Measurements from ENCODE around the gene JPT2. TPM values are rescaled to one million over a fixed set of nuclear protein-coding genes. Genes with fewer than 3 reads are reported as not detected.

Gene JPT2
- polyA plus RNA-seq, 3 donors, result 5.4 to 7.5 (median 5.8) TPM

- TF ChIP-seq CTCF (IDR thresholded peaks at IDR 0.05), result no peak
- Mint-ChIP-seq H3K27me3 (ENCODE audit: low read depth in 3 of 3) (no peaks in the 10 kb centered on the region), H3K9me3 (no peaks in the 10 kb centered on the region), H3K4me1 (peaks cover 44% of the 10 kb centered on the region), H3K4me3 (peak overlapping the region; percentile 87 to 94), H3K36me3 (peaks cover 10 to 37% of the 10 kb centered on the region in 2 donors), H3K27ac (peak overlapping the region; percentile 40 to 93 (median 77))
- H4K20me1 ChIP-seq (ENCODE audit: insufficient read depth, low read length), result peaks cover 56% of the 10 kb centered on the region
- intact Hi-C loops (cut with micrococcal nuclease), result loop anchor here (10.0 kb wide), 4 partner anchors 68 to 282 kb away; partner anchors contain the start of genes CRAMP1 (in 1 of the 2), EME2 (in 1 of the 2), IFT140 (in 1 of the 2) and MRPS34 (in 1 of the 2)
- H3K27ac ChIP-seq (ENCODE audit: low read depth in 1 of 2, low read length in 2 of 2), result peak overlapping the region; percentile 31 to 94
- H3K4me2 ChIP-seq (replicated peaks; ENCODE audit: extremely low read depth, low read length, poor library complexity, severe bottlenecking), result peak overlapping the region; percentile 95
- peaks cover 23 to 28% of the 10 kb centered on the region in 2 donors for H3K4me1 ChIP-seq (ENCODE audit: control insufficient read depth in 1 of 2, insufficient read depth in 2 of 2, low read length in 2 of 2)
- peaks cover 0 to 31% of the 10 kb centered on the region in 2 donors for H3K36me3 ChIP-seq (replicated peaks in 1 of 2; ENCODE audit: control insufficient read depth in 1 of 2, insufficient read depth in 2 of 2, low read length in 2 of 2)
- peak overlapping the region; percentile 86 for H3K9ac ChIP-seq (ENCODE audit: insufficient read depth, low read length, poor library complexity, severe bottlenecking)
- WGBS (ENCODE audit: insufficient coverage), result 16% methylated on average over 14 of the region's 16 CpGs
- no peaks in the 10 kb centered on the region for H3K9me3 ChIP-seq (replicated peaks in 1 of 2; ENCODE audit: control insufficient read depth in 1 of 2, insufficient read depth in 1 of 2, low read length in 2 of 2)
- H3K27me3 ChIP-seq (ENCODE audit: control insufficient read depth in 2 of 2, insufficient read depth in 2 of 2, low read length in 2 of 2), result no peaks in the 10 kb centered on the region
- no peak for DNase-seq
- H2AFZ ChIP-seq (ENCODE audit: insufficient read depth, low read depth, low read length, poor library complexity, severe bottlenecking), result peak overlapping the region; percentile 59
- peak overlapping the region; percentile 94 to 97 (median 96) for H3K4me3 ChIP-seq (replicated peaks in 1 of 3; ENCODE audit: low read depth in 2 of 3, low read length in 3 of 3)
- peaks cover 61% of the 10 kb centered on the region for H3K79me2 ChIP-seq (ENCODE audit: insufficient read depth, low read length)
Measured at GRCh38 chr16:1707193-1707790, 29.2 kb downstream of the JPT2 start.

GRCh38 chr16:1708083-1708767, 30.1 kb downstream of the JPT2 start:
- peaks cover 32 to 37% of the 10 kb centered on the region in 2 donors for H3K4me1 ChIP-seq (ENCODE audit: control insufficient read depth in 1 of 2, insufficient read depth in 2 of 2, low read length in 2 of 2)
- DNase-seq, result no peak
- peak overlapping the region; percentile 51 for H3K9ac ChIP-seq (ENCODE audit: insufficient read depth, low read length, poor library complexity, severe bottlenecking)
- Mint-ChIP-seq H3K36me3 (peaks cover 7 to 41% of the 10 kb centered on the region in 2 donors), H3K9me3 (no peaks in the 10 kb centered on the region), H3K4me1 (peaks cover 54% of the 10 kb centered on the region), H3K27me3 (ENCODE audit: low read depth in 3 of 3) (no peaks in the 10 kb centered on the region), H3K27ac (peak overlapping the region in 5 of 7 donors; percentile 18 to 58 (median 37)), H3K4me3 (peak overlapping the region; percentile 17 to 21)
- intact Hi-C loops (cut with micrococcal nuclease), result loop anchor here (10.0 kb wide), 4 partner anchors 67 to 283 kb away; partner anchors contain the start of genes CRAMP1 (in 1 of the 2), EME2 (in 1 of the 2), IFT140 (in 1 of the 2) and MRPS34 (in 1 of the 2)
- no peak for TF ChIP-seq CTCF (IDR thresholded peaks at IDR 0.05)
- 93% methylated on average over 16 of the region's 18 CpGs for WGBS (ENCODE audit: insufficient coverage)
- peak overlapping the region; percentile 95 for H3K4me2 ChIP-seq (replicated peaks; ENCODE audit: extremely low read depth, low read length, poor library complexity, severe bottlenecking)
- peaks cover 66% of the 10 kb centered on the region for H4K20me1 ChIP-seq (ENCODE audit: insufficient read depth, low read length)
- no peak overlapping the region for H2AFZ ChIP-seq (ENCODE audit: insufficient read depth, low read depth, low read length, poor library complexity, severe bottlenecking)
- H3K4me3 ChIP-seq (replicated peaks in 1 of 3; ENCODE audit: low read depth in 2 of 3, low read length in 3 of 3), result peak overlapping the region in 1 of 3 experiments; percentile 97
- peaks cover 0 to 23% of the 10 kb centered on the region in 2 donors for H3K36me3 ChIP-seq (replicated peaks in 1 of 2; ENCODE audit: control insufficient read depth in 1 of 2, insufficient read depth in 2 of 2, low read length in 2 of 2)
- peaks cover 70% of the 10 kb centered on the region for H3K79me2 ChIP-seq (ENCODE audit: insufficient read depth, low read length)
- no peaks in the 10 kb centered on the region for H3K27me3 ChIP-seq (ENCODE audit: control insufficient read depth in 2 of 2, insufficient read depth in 2 of 2, low read length in 2 of 2)
- H3K27ac ChIP-seq (ENCODE audit: low read depth in 1 of 2, low read length in 2 of 2), result peak overlapping the region in 1 of 2 donors; percentile 12
- H3K9me3 ChIP-seq (replicated peaks in 1 of 2; ENCODE audit: control insufficient read depth in 1 of 2, insufficient read depth in 1 of 2, low read length in 2 of 2), result no peaks in the 10 kb centered on the region
